SJSA1 (cell line): ENCODE measurements around the gene SH3RF3. TPM values are rescaled to one million over a fixed set of nuclear protein-coding genes. Genes with fewer than 3 reads are reported as not detected.

Experiments used
- DNase-seq, 2 experiments: peaks; one replicate each; pipeline ENCODE4 v3.0.0-alpha.2; 2015 to 2020; ENCODE audit warnings: low spot score in 2 of 2, low read depth in 1 of 2
- H3K27ac ChIP-seq: fragments of 250-450 bp; sonication (Bioruptor Pico); 2 replicates; pipeline ENCODE4 v1.5.1; 2020; ENCODE audit warnings: mild to moderate bottlenecking, moderate library complexity
- H3K27me3 ChIP-seq: fragments of 250-450 bp; sonication (Bioruptor Pico); replicated peaks from 2 replicates; pipeline ENCODE4 v1.5.1; 2020; ENCODE audit warnings: mild to moderate bottlenecking, moderate library complexity
- H3K36me3 ChIP-seq: fragments of 250-450 bp; sonication (Bioruptor Pico); 2 replicates; pipeline ENCODE4 v1.5.1; 2020; ENCODE audit warnings: mild to moderate bottlenecking
- H3K4me1 ChIP-seq: fragments of 250-450 bp; sonication (Bioruptor Pico); replicated peaks from 2 replicates; pipeline ENCODE4 v1.6.1; 2021; ENCODE audit warnings: mild to moderate bottlenecking
- H3K4me3 ChIP-seq: fragments of 250-450 bp; sonication (Bioruptor Pico); 2 replicates; pipeline ENCODE4 v1.5.1; 2020; ENCODE audit warnings: mild to moderate bottlenecking
- H3K9me3 ChIP-seq: fragments of 250-450 bp; sonication (Bioruptor Pico); replicated peaks from 2 replicates; pipeline ENCODE4 v1.5.1; 2020; ENCODE audit warnings: mild to moderate bottlenecking
- total RNA-seq: library from RNA; depleted of rRNA; stranded (reverse); fragments of >200 nt; shearing (Covaris generic); gene quantifications from 2 replicates; pipeline ENCODE4 v1.2.3, GENCODE V29; 2014

Gene SH3RF3
- total RNA-seq, 1 experiment from 2014 or later: 6.1 TPM

GRCh38 chr2:109335631-109336176, 206.7 kb downstream of the SH3RF3 start:
- Histone ChIP-seq H3K36me3 (no peaks in the 10 kb centered on the region), H3K27me3 (no peaks in the 10 kb centered on the region), H3K4me3 (no peak overlapping the region), H3K9me3 (no peaks in the 10 kb centered on the region), H3K4me1 (peaks cover 77% of the 10 kb centered on the region), H3K27ac (peak overlapping the region; percentile 97)
- peak; percentile 81 to 93 for DNase-seq

GRCh38 chr2:109336296-109336695, 207.3 kb downstream of the SH3RF3 start:
- no peak overlapping the region for H3K4me3 ChIP-seq
- peak in 1 of 2 experiments; percentile 40 for DNase-seq
- H3K27ac ChIP-seq: peak overlapping the region; percentile 97
- no peaks in the 10 kb centered on the region for H3K36me3 ChIP-seq
- H3K4me1 ChIP-seq: peaks cover 79% of the 10 kb centered on the region
- H3K9me3 ChIP-seq: no peaks in the 10 kb centered on the region
- H3K27me3 ChIP-seq: no peaks in the 10 kb centered on the region

GRCh38 chr2:109337221-109337620, 208.2 kb downstream of the SH3RF3 start:
- no peak overlapping the region for H3K4me3 ChIP-seq
- H3K27me3 ChIP-seq: no peaks in the 10 kb centered on the region
- no peaks in the 10 kb centered on the region for H3K9me3 ChIP-seq
- peak in 1 of 2 experiments; percentile 28 for DNase-seq
- H3K27ac ChIP-seq: no peak overlapping the region; the same call in 1 of the 2 replicates
- no peaks in the 10 kb centered on the region for H3K36me3 ChIP-seq
- peaks cover 74% of the 10 kb centered on the region for H3K4me1 ChIP-seq

- Histone ChIP-seq H3K4me3 (no peak overlapping the region), H3K27ac (peak overlapping the region; percentile 75), H3K27me3 (no peaks in the 10 kb centered on the region), H3K4me1 (peaks cover 58% of the 10 kb centered on the region), H3K9me3 (no peaks in the 10 kb centered on the region), H3K36me3 (no peaks in the 10 kb centered on the region)
- DNase-seq: peak; percentile 77 to 87
Observed at GRCh38 chr2:109339519-109339966, 210.5 kb downstream of the SH3RF3 start.

GRCh38 chr2:109340381-109340780, 211.4 kb downstream of the SH3RF3 start:
- Histone ChIP-seq H3K36me3 (no peaks in the 10 kb centered on the region), H3K4me3 (no peak overlapping the region), H3K9me3 (no peaks in the 10 kb centered on the region), H3K27me3 (no peaks in the 10 kb centered on the region), H3K4me1 (peaks cover 50% of the 10 kb centered on the region), H3K27ac (peak overlapping the region; percentile 75)
- DNase-seq: peak in 1 of 2 experiments; percentile 28

- peak in 1 of 2 experiments; percentile 31 for DNase-seq
- Histone ChIP-seq H3K4me1 (peaks cover 38% of the 10 kb centered on the region), H3K36me3 (no peaks in the 10 kb centered on the region), H3K27ac (no peak overlapping the region), H3K4me3 (no peak overlapping the region), H3K27me3 (no peaks in the 10 kb centered on the region), H3K9me3 (no peaks in the 10 kb centered on the region)
Observed at GRCh38 chr2:109341355-109342255, 212.6 kb downstream of the SH3RF3 start.

- H3K4me1 ChIP-seq: peaks cover 30% of the 10 kb centered on the region
- no peak overlapping the region for H3K4me3 ChIP-seq
- no peaks in the 10 kb centered on the region for H3K36me3 ChIP-seq
- H3K27ac ChIP-seq: no peak overlapping the region
- no peaks in the 10 kb centered on the region for H3K27me3 ChIP-seq
- peak in 1 of 2 experiments; percentile 31 for DNase-seq
- no peaks in the 10 kb centered on the region for H3K9me3 ChIP-seq
Observed at GRCh38 chr2:109342256-109342850, 213.3 kb downstream of the SH3RF3 start.

GRCh38 chr2:109342930-109343329, 213.9 kb downstream of the SH3RF3 start:
- Histone ChIP-seq H3K9me3 (no peaks in the 10 kb centered on the region), H3K4me1 (peaks cover 29% of the 10 kb centered on the region), H3K4me3 (no peak overlapping the region), H3K27me3 (no peaks in the 10 kb centered on the region), H3K36me3 (no peaks in the 10 kb centered on the region), H3K27ac (no peak overlapping the region)
- peak in 1 of 2 experiments; percentile 17 for DNase-seq

GRCh38 chr2:109343460-109343859, 214.5 kb downstream of the SH3RF3 start:
- Histone ChIP-seq H3K36me3 (no peaks in the 10 kb centered on the region), H3K27ac (no peak overlapping the region), H3K9me3 (no peaks in the 10 kb centered on the region), H3K27me3 (no peaks in the 10 kb centered on the region), H3K4me1 (peaks cover 28% of the 10 kb centered on the region), H3K4me3 (no peak overlapping the region)
- peak in 1 of 2 experiments; percentile 10 for DNase-seq

GRCh38 chr2:109344270-109344805, 215.3 kb downstream of the SH3RF3 start:
- Histone ChIP-seq H3K4me3 (no peak overlapping the region), H3K4me1 (peaks cover 19% of the 10 kb centered on the region), H3K27me3 (no peaks in the 10 kb centered on the region), H3K9me3 (no peaks in the 10 kb centered on the region), H3K27ac (no peak overlapping the region), H3K36me3 (no peaks in the 10 kb centered on the region)
- DNase-seq: no peak

GRCh38 chr2:109345091-109345490, 216.1 kb downstream of the SH3RF3 start:
- no peaks in the 10 kb centered on the region for H3K36me3 ChIP-seq
- H3K27me3 ChIP-seq: no peaks in the 10 kb centered on the region
- H3K9me3 ChIP-seq: no peaks in the 10 kb centered on the region
- no peak overlapping the region for H3K27ac ChIP-seq
- H3K4me1 ChIP-seq: peaks cover 11% of the 10 kb centered on the region
- no peak overlapping the region for H3K4me3 ChIP-seq
- DNase-seq: peak in 1 of 2 experiments; percentile 23

GRCh38 chr2:109345653-109346480, 216.9 kb downstream of the SH3RF3 start:
- no peaks in the 10 kb centered on the region for H3K27me3 ChIP-seq
- peak in 1 of 2 experiments; percentile 24 for DNase-seq
- H3K4me1 ChIP-seq: peaks cover 14% of the 10 kb centered on the region
- no peaks in the 10 kb centered on the region for H3K9me3 ChIP-seq
- no peaks in the 10 kb centered on the region for H3K36me3 ChIP-seq
- H3K4me3 ChIP-seq: no peak overlapping the region
- H3K27ac ChIP-seq: no peak overlapping the region
